ENCODE data around the gene CAPN8.

DNA sequence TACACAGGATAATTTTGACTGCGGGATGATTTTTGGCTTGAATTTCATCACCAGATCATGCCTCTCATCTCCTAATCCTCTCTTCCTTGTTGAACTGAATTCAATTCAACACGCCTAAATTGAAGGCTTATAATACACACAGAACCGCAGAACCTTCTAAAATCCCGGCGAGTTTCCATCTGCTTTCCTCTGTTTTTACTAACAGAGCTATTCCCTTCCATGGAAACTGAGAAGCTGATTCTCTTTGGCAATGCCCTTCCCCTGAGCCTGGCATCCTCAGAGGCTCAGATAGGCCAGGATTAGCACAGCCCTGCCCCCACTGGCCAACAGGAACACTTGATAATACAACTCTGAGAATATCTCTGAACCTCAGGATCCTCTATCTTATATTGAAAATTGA, 130.2 kb downstream of the CAPN8 start:
- TF ChIP-seq, protein P1, sequence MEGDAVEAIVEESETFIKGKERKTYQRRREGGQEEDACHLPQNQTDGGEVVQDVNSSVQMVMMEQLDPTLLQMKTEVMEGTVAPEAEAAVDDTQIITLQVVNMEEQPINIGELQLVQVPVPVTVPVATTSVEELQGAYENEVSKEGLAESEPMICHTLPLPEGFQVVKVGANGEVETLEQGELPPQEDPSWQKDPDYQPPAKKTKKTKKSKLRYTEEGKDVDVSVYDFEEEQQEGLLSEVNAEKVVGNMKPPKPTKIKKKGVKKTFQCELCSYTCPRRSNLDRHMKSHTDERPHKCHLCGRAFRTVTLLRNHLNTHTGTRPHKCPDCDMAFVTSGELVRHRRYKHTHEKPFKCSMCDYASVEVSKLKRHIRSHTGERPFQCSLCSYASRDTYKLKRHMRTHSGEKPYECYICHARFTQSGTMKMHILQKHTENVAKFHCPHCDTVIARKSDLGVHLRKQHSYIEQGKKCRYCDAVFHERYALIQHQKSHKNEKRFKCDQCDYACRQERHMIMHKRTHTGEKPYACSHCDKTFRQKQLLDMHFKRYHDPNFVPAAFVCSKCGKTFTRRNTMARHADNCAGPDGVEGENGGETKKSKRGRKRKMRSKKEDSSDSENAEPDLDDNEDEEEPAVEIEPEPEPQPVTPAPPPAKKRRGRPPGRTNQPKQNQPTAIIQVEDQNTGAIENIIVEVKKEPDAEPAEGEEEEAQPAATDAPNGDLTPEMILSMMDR (IDR thresholded peaks at IDR 0.05), result no peak
- TF ChIP-seq POLR2AphosphoS5 (IDR thresholded peaks at IDR 0.05) (no peak), POLR2A (IDR thresholded peaks at IDR 0.05) (no peak)
